HepG2 (cell line): ENCODE measurements around the gene SLC12A1. TPM values are rescaled to one million over a fixed set of nuclear protein-coding genes. Genes with fewer than 3 reads are reported as not detected.

Experiments
- ATAC-seq: fragments of 200-7000 bp; cut with Tn5 transposase; 3 replicates; pipeline ENCODE4 v1.9.1; 2020; ENCODE audit warnings: mild to moderate bottlenecking, moderate library complexity
- BruUV-seq: library from RNA; stranded (reverse); fragments of 400-500 nt; replicated peaks from 2 replicates; lab custom pipeline; 2021; lab: Mats Ljungman, UMichigan
- CTCF ChIA-PET: fragments of 300-600 bp; formaldehyde crosslinking; extraction: SDS; loops from one replicate; lab custom pipeline; 2021; ENCODE audit warnings: low total read pairs, inconsistent platforms, low intra/inter-chr PET ratio; lab: Yijun Ruan, JAX
- POLR2A ChIA-PET: fragments of 350-600 bp; sonication (Branson Sonifier 250); formaldehyde crosslinking; loops from one replicate; lab custom pipeline; 2020; ENCODE audit warnings: antibody characterized with exemption, inconsistent platforms; lab: Yijun Ruan, JAX
- DNase-seq: peaks from one replicate; pipeline ENCODE4 v3.0.0-alpha.2; 2015; ENCODE audit warnings: low spot score
- FAIRE-seq: peaks from 3 replicates; lab custom pipeline; 2011; peaks lifted over from hg19 to GRCh38; lab: Jason Lieb, UNC
- H2AFZ ChIP-seq: one replicate; pipeline ENCODE4 v1.6.1; 2011; ENCODE audit warnings: low read length, inconsistent platforms
- H3K27ac ChIP-seq: fragments of 300-600 bp; 3 replicates; pipeline ENCODE4 v1.8.0; 2011; ENCODE audit warnings: mixed run types, mild to moderate bottlenecking, mixed read lengths, low read length, inconsistent platforms; ENCODE audit not compliant: insufficient read depth; ENCODE audit errors: extremely low read length
- H3K27me3 ChIP-seq, 2 experiments: fragments of 200-600 bp in 1 of 2; 2 replicates in 1 of 2; 3 replicates in 1 of 2; pipeline versions ENCODE4 v1.6.0 to v1.8.0; 2011; ENCODE audit warnings: low read length in 2 of 2, mild to moderate bottlenecking in 2 of 2, moderate library complexity in 2 of 2, inconsistent platforms in 1 of 2; ENCODE audit not compliant: insufficient read depth in 2 of 2, control insufficient read depth in 1 of 2
- H3K36me3 ChIP-seq, 2 experiments: fragments of 200-600 bp in 1 of 2; replicated peaks in 1 of 2; 2 replicates in 1 of 2; 3 replicates in 1 of 2; pipeline versions ENCODE4 v1.5.1 to v1.8.0; 2011; ENCODE audit warnings: low read length in 2 of 2, inconsistent platforms in 1 of 2; ENCODE audit not compliant: insufficient read depth in 2 of 2, control insufficient read depth in 1 of 2
- H3K4me1 ChIP-seq: 2 replicates; pipeline ENCODE4 v1.5.1; 2012; ENCODE audit warnings: low read length, inconsistent platforms; ENCODE audit not compliant: insufficient read depth
- H3K4me2 ChIP-seq: 2 replicates; pipeline ENCODE4 v1.6.0; 2011; ENCODE audit warnings: low read depth, low read length, inconsistent platforms
- H3K4me3 ChIP-seq, 3 experiments: fragments of 200-600 bp in 1 of 3; sonication (generic), shearing (Covaris generic) in 1 of 3; replicated peaks in 1 of 3; 2 replicates each; pipeline ENCODE4 v1.5.1; 2011 to 2016; ENCODE audit warnings: low read length in 3 of 3, inconsistent platforms in 2 of 3, low read depth in 2 of 3, mild to moderate bottlenecking in 2 of 3, control low read depth in 1 of 3, mixed read lengths in 1 of 3; ENCODE audit not compliant: insufficient read depth in 1 of 3
- H3K79me2 ChIP-seq: one replicate; pipeline ENCODE4 v1.6.1; 2011; ENCODE audit warnings: low read length, inconsistent platforms; ENCODE audit not compliant: insufficient read depth
- H3K9ac ChIP-seq: 2 replicates; pipeline ENCODE4 v1.6.0; 2011; ENCODE audit warnings: mild to moderate bottlenecking, low read depth, low read length, inconsistent platforms; ENCODE audit not compliant: insufficient read depth
- H3K9me3 ChIP-seq: 2 replicates; pipeline ENCODE4 v1.5.1; 2012; ENCODE audit warnings: mild to moderate bottlenecking, low read length
- H4K20me1 ChIP-seq: 2 replicates; pipeline ENCODE4 v1.6.0; 2011; ENCODE audit warnings: inconsistent platforms, mild to moderate bottlenecking, low read length, moderate library complexity; ENCODE audit not compliant: insufficient read depth
- ARNT ChIP-seq: fragments of 450-650 bp; IDR thresholded peaks from 2 replicates; pipeline ENCODE4 v1.6.1; 2017
- CREBL2 ChIP-seq: sonication (generic); formaldehyde crosslinking; IDR thresholded peaks from 2 replicates; pipeline ENCODE4 v1.8.1; 2023; ENCODE audit warnings: missing genetic modification reagents, mild to moderate bottlenecking, borderline replicate concordance
- TFDP1 ChIP-seq: IDR thresholded peaks from 2 replicates; pipeline ENCODE4 v1.6.1; 2016; ENCODE audit warnings: missing compliant biosample characterization, missing genetic modification reagents, borderline replicate concordance
- XBP1 ChIP-seq: sonication (generic); formaldehyde crosslinking; IDR thresholded peaks from 2 replicates; pipeline ENCODE4 v1.5.0; 2020; ENCODE audit warnings: missing genetic modification reagents
- ZBTB49 ChIP-seq: sonication (generic); formaldehyde crosslinking; IDR thresholded peaks from 2 replicates; pipeline ENCODE4 v1.4.0; 2020; ENCODE audit warnings: missing genetic modification reagents, borderline replicate concordance
- ZBTB8A ChIP-seq: sonication (generic); formaldehyde crosslinking; IDR thresholded peaks from 2 replicates; pipeline ENCODE4 v1.4.0; 2020; ENCODE audit warnings: mild to moderate bottlenecking, low read depth, missing genetic modification reagents, borderline replicate concordance
- ZFP90 ChIP-seq: sonication (generic); formaldehyde crosslinking; IDR thresholded peaks from 2 replicates; pipeline ENCODE4 v1.8.0; 2022; ENCODE audit warnings: missing genetic modification reagents, mild to moderate bottlenecking, inconsistent platforms, borderline replicate concordance
- ZMAT3 ChIP-seq: sonication (generic); formaldehyde crosslinking; conservative IDR thresholded peaks from 2 replicates; pipeline ENCODE4 v1.7.0; 2021; ENCODE audit warnings: missing genetic modification reagents
- ZNF263 ChIP-seq: sonication (generic); formaldehyde crosslinking; IDR thresholded peaks from 2 replicates; pipeline ENCODE4 v1.4.0; 2020; ENCODE audit warnings: missing genetic modification reagents
- WGBS: methylation state at CpG from one replicate; pipeline ENCODE4 v1.1.6; 2017; ENCODE audit warnings: low lambda C conversion rate; 5-methylcytosine and 5-hydroxymethylcytosine counted together
- in situ Hi-C: cut with HindIII; loops from 2 replicates; pipeline ENCODE4 v1.10.0; 2017; ENCODE audit warnings: low pct_unique_long_range_greater_than_20kb; ENCODE audit not compliant: extremely low pct_ligation_motif_present
- intact Hi-C: fragments of 100-400 bp; cut with micrococcal nuclease; formaldehyde crosslinking; loops from one replicate; pipeline ENCODE4 v1.10.0; 2022; ENCODE audit not compliant: unreplicated experiment
- polyA plus RNA-seq, 8 experiments: library from polyadenylated mRNA; depleted of rRNA in 3 of 8; stranded (reverse) in 7 of 8; unstranded in 1 of 8; fragments of >200 nt; fragmentation: Illumina TruSeq in 4 of 8; extraction: Trizol in 4 of 8; gene quantifications; 2 replicates each; pipeline versions ENCODE4 v1.2.1 to v1.2.3, GENCODE V29; 2011 to 2016; ENCODE audit warnings: low read depth in 4 of 8, missing spikeins in 1 of 8, mixed read lengths in 1 of 8; ENCODE audit not compliant: insufficient read depth in 1 of 8
- total RNA-seq, 5 experiments: library from RNA; depleted of rRNA; stranded (reverse); fragments of >200 nt; fragmentation: Illumina TruSeq; extraction: Trizol; gene quantifications; 2 replicates each; pipeline ENCODE4 v1.2.3, GENCODE V29; 2016; ENCODE audit warnings: low read depth in 1 of 5

SLC12A1 gene
- total and polyA plus RNA-seq, 2 of the 13 experiments (the other 11 are each of a cell fraction or from before 2014, with no cell fraction given) = not detected

GRCh38 chr15:48282216-48282615 is 76.1 kb downstream of the SLC12A1 start:
- POLR2A ChIA-PET = no interaction called here
- CTCF ChIA-PET = no interaction called here
- no peak for FAIRE-seq
- no peak overlapping the region for H3K4me2 ChIP-seq
- 2% methylated on average over 4 of the region's 4 CpGs for WGBS
- no peaks in the 10 kb centered on the region for H3K79me2 ChIP-seq
- H3K9ac ChIP-seq = no peak overlapping the region
- BruUV-seq = no TSS peak
- ATAC-seq = no peak
- no peak for DNase-seq
- TF ChIP-seq CREBL2 (no peak), ZNF263 (CRISPR knock-in tag) (no peak), TFDP1 (CRISPR knock-in tag) (no peak), ZMAT3 (CRISPR knock-in tag) (no peak), ZBTB8A (CRISPR knock-in tag) (no peak), ZFP90 (no peak), ZBTB49 (no peak), XBP1 (CRISPR knock-in tag) (no peak), ARNT (no peak)
- H3K9me3 ChIP-seq = no peaks in the 10 kb centered on the region
- H3K27me3 ChIP-seq = no peaks in the 10 kb centered on the region
- intact Hi-C loops (no loop called here), in situ Hi-C loops (loop anchor here (10.0 to 25.0 kb wide), 2 partner anchors 167 to 1095 kb away; no protein-coding TSS in a partner anchor)
- no peaks in the 10 kb centered on the region for H3K4me1 ChIP-seq
- no peak overlapping the region for H3K4me3 ChIP-seq
- no peaks in the 10 kb centered on the region for H3K36me3 ChIP-seq
- no peak overlapping the region for H3K27ac ChIP-seq
- H4K20me1 ChIP-seq = no peaks in the 10 kb centered on the region
- no peak overlapping the region for H2AFZ ChIP-seq
